GM12878 (cell line): ENCODE results near the gene SMG5. TPM values are rescaled to one million over a fixed set of nuclear protein-coding genes. Genes with fewer than 3 reads are reported as not detected.

Experiments used
- ATAC-seq: fragments of 200-7000 bp; cut with Tn5 transposase; 3 replicates; pipeline ENCODE4 v1.9.1; 2020; ENCODE audit warnings: mild to moderate bottlenecking, moderate library complexity
- BruUV-seq: library from RNA; stranded (reverse); fragments of 400-500 nt; replicated peaks from 2 replicates; lab custom pipeline; 2021; lab: Mats Ljungman, UMichigan
- CTCF ChIA-PET: fragments of 300-600 bp; sonication (Branson Sonifier 250); formaldehyde crosslinking; extraction: SDS; loops from one replicate; lab custom pipeline; 2021; ENCODE audit warnings: inconsistent platforms; lab: Yijun Ruan, JAX
- POLR2A ChIA-PET: fragments of 350-600 bp; formaldehyde crosslinking; extraction: SDS; loops from one replicate; lab custom pipeline; 2021; ENCODE audit warnings: inconsistent platforms; lab: Charles Lee
- RAD21 ChIA-PET: fragments of 300-600 bp; sonication (Branson Sonifier 250); formaldehyde crosslinking; loops from one replicate; lab custom pipeline; 2023; ENCODE audit warnings: antibody characterized with exemption; ENCODE audit not compliant: unreplicated experiment; lab: Charles Lee
- SMC1A ChIA-PET: fragments of 300-600 bp; sonication (Branson Sonifier 250); formaldehyde crosslinking; loops from one replicate; lab custom pipeline; 2023; ENCODE audit not compliant: unreplicated experiment, uncharacterized antibody; lab: Charles Lee
- DNase-seq: peaks from one replicate; pipeline ENCODE4 v3.0.0-alpha.2; 2011; ENCODE audit warnings: low read depth, low spot score
- FAIRE-seq: peaks from 3 replicates; lab custom pipeline; 2011; peaks lifted over from hg19 to GRCh38; lab: Jason Lieb, UNC
- H2AFZ ChIP-seq: 2 replicates; pipeline ENCODE4 v1.6.0; 2011; ENCODE audit warnings: low read depth, low read length, control low read depth; ENCODE audit not compliant: control insufficient read depth
- H3K27ac ChIP-seq: 2 replicates; pipeline ENCODE4 v1.5.1; 2011; ENCODE audit warnings: control low read depth; ENCODE audit not compliant: control insufficient read depth, insufficient read depth
- H3K27me3 ChIP-seq, 2 experiments: replicated peaks in 1 of 2; 2 replicates each; pipeline versions ENCODE4 v1.6.0 to v1.6.1; 2011; ENCODE audit warnings: low read length in 1 of 2; ENCODE audit not compliant: control insufficient read depth in 2 of 2, insufficient read depth in 2 of 2
- H3K36me3 ChIP-seq, 2 experiments: 2 replicates each; pipeline ENCODE4 v1.5.1; 2011; ENCODE audit warnings: low read length in 1 of 2; ENCODE audit not compliant: control insufficient read depth in 2 of 2, insufficient read depth in 2 of 2
- H3K4me1 ChIP-seq: 2 replicates; pipeline ENCODE4 v1.6.1; 2011; ENCODE audit warnings: mild to moderate bottlenecking, low read length, moderate library complexity, mixed read lengths; ENCODE audit not compliant: control insufficient read depth, insufficient read depth
- H3K4me2 ChIP-seq: 2 replicates; pipeline ENCODE4 v1.6.0; 2011; ENCODE audit warnings: control low read depth; ENCODE audit not compliant: control insufficient read depth, insufficient read depth
- H3K4me3 ChIP-seq: fragments of 200-600 bp; sonication (generic); 2 replicates; pipeline ENCODE4 v1.5.1; 2016
- H3K79me2 ChIP-seq: 2 replicates; pipeline ENCODE4 v1.6.0; 2011; ENCODE audit warnings: low read length; ENCODE audit not compliant: control insufficient read depth, insufficient read depth
- H3K9ac ChIP-seq: 2 replicates; pipeline ENCODE4 v1.8.0; 2011; ENCODE audit warnings: low read length, control low read depth, mixed read lengths; ENCODE audit not compliant: control insufficient read depth, insufficient read depth
- H3K9me3 ChIP-seq: replicated peaks from 3 replicates; pipeline ENCODE4 v1.5.1; 2011; ENCODE audit warnings: mild to moderate bottlenecking, low read length; ENCODE audit not compliant: control insufficient read depth, insufficient read depth
- H4K20me1 ChIP-seq: 2 replicates; pipeline ENCODE4 v1.6.0; 2011; ENCODE audit not compliant: control insufficient read depth, insufficient read depth
- ATF3 ChIP-seq: IDR thresholded peaks from 2 replicates; pipeline ENCODE4 v1.6.1; 2011; ENCODE audit warnings: low read depth, mild to moderate bottlenecking, low read length, moderate library complexity, borderline replicate concordance; ENCODE audit errors: extremely low read depth
- BCL11A ChIP-seq: IDR thresholded peaks from 2 replicates; pipeline ENCODE4 v1.6.1; 2011; ENCODE audit warnings: low read depth, low read length
- CBX5 ChIP-seq: sonication (generic); IDR thresholded peaks from 2 replicates; pipeline ENCODE4 v1.6.1; 2016; ENCODE audit warnings: low read depth, moderate library complexity, mild to moderate bottlenecking, inconsistent platforms
- HCFC1 ChIP-seq: fragments of 150-350 bp; IDR thresholded peaks from 2 replicates; pipeline ENCODE4 v1.6.1; 2014; ENCODE audit warnings: low read length
- JUNB ChIP-seq: IDR thresholded peaks from 2 replicates; pipeline ENCODE4 v1.6.1; 2016; ENCODE audit warnings: antibody characterized with exemption, mild to moderate bottlenecking
- NFYB ChIP-seq: IDR thresholded peaks from 2 replicates; pipeline ENCODE4 v1.6.1; 2011; ENCODE audit warnings: low read depth, mild to moderate bottlenecking, low read length, improper control_type of control experiment, moderate library complexity; ENCODE audit not compliant: insufficient read depth
- NRF1 ChIP-seq: conservative IDR thresholded peaks from 2 replicates; pipeline ENCODE4 v1.6.1; 2011; ENCODE audit warnings: mild to moderate bottlenecking, low read depth, low read length, improper control_type of control experiment
- POLR2A ChIP-seq: IDR thresholded peaks from 2 replicates; pipeline ENCODE4 v1.6.1; 2011; ENCODE audit warnings: low read depth, mild to moderate bottlenecking, low read length
- RB1 ChIP-seq: fragments of 450-650 bp; formaldehyde crosslinking; IDR thresholded peaks from 2 replicates; pipeline ENCODE4 v1.6.1; 2017; ENCODE audit warnings: mild to moderate bottlenecking, borderline replicate concordance
- RFX5 ChIP-seq: IDR thresholded peaks from 2 replicates; pipeline ENCODE4 v1.6.1; 2011; ENCODE audit warnings: low read depth, low read length, improper control_type of control experiment
- SMC3 ChIP-seq: IDR thresholded peaks from 2 replicates; pipeline ENCODE4 v1.6.1; 2011; ENCODE audit warnings: low read length, improper control_type of control experiment, borderline replicate concordance
- SUPT20H ChIP-seq: IDR thresholded peaks from 2 replicates; pipeline ENCODE4 v1.6.1; 2011; ENCODE audit warnings: low read depth, mild to moderate bottlenecking, low read length, moderate library complexity, borderline replicate concordance; ENCODE audit not compliant: control insufficient read depth
- TAF1 ChIP-seq: IDR thresholded peaks from 2 replicates; pipeline ENCODE4 v1.6.1; 2011; ENCODE audit warnings: mild to moderate bottlenecking, low read depth, low read length, borderline replicate concordance
- TCF3 ChIP-seq: IDR thresholded peaks from 2 replicates; pipeline ENCODE4 v1.6.1; 2012; ENCODE audit warnings: low read depth, mild to moderate bottlenecking, low read length, borderline replicate concordance; ENCODE audit not compliant: insufficient read depth
- ZNF384 ChIP-seq: IDR thresholded peaks from 2 replicates; pipeline ENCODE4 v1.6.1; 2012; ENCODE audit warnings: low read depth, mild to moderate bottlenecking, low read length, improper control_type of control experiment, borderline replicate concordance
- WGBS: methylation state at CpG from one replicate; pipeline ENCODE4 v1.1.6; 2016; ENCODE audit warnings: low lambda C conversion rate; ENCODE audit not compliant: insufficient replicate concordance, insufficient coverage; ENCODE audit errors: missing lambda C conversion rate; 5-methylcytosine and 5-hydroxymethylcytosine counted together
- in situ Hi-C: fragments of 300-500 bp; cut with MboI; formaldehyde crosslinking; loops from 9 replicates; pipeline ENCODE4 v1.14.3; 2018; ENCODE audit warnings: mixed read lengths
- intact Hi-C: fragments of 100-400 bp; cut with micrococcal nuclease; formaldehyde crosslinking; loops from one replicate; pipeline ENCODE4 v1.14.2; 2022; ENCODE audit not compliant: unreplicated experiment
- polyA plus RNA-seq, 11 experiments: library from polyadenylated mRNA; depleted of rRNA in 4 of 11; unstranded in 6 of 11; stranded (reverse) in 5 of 11; fragments of >200 nt; fragmentation: Nextera tagmentation in 4 of 11; fragmentation: Illumina TruSeq in 1 of 11; extraction: Ambion mirVana in 4 of 11; extraction: Trizol in 1 of 11; gene quantifications; 1 replicate in 1 of 11; 2 replicates in 10 of 11; pipeline versions ENCODE4 v1.2.1 to v1.2.3, GENCODE V29; 2011 to 2016; ENCODE audit warnings: inconsistent platforms in 2 of 11, missing spikeins in 2 of 11, low read depth in 1 of 11
- total RNA-seq, 4 experiments: library from RNA; depleted of rRNA in 3 of 4; stranded (reverse); fragments of >200 nt in 3 of 4; fragmentation: Illumina TruSeq in 1 of 4; extraction: Trizol in 1 of 4; gene quantifications; 2 replicates each; pipeline versions ENCODE4 v1.2.1 to v1.2.3, GENCODE V29; 2013 to 2021
- TF ChIP-seq, protein P1 (sequence below): fragments of 450-650 bp; formaldehyde crosslinking; IDR thresholded peaks from 2 replicates; pipeline ENCODE4 v1.4.0; 2022; ENCODE audit warnings: mild to moderate bottlenecking, moderate library complexity

Gene SMG5
- total and polyA plus RNA-seq, 10 of the 15 experiments (the other 5 are each of a cell fraction or from before 2014, with no cell fraction given): 0.76 to 61.5 (median 48.8) TPM

DNA sequence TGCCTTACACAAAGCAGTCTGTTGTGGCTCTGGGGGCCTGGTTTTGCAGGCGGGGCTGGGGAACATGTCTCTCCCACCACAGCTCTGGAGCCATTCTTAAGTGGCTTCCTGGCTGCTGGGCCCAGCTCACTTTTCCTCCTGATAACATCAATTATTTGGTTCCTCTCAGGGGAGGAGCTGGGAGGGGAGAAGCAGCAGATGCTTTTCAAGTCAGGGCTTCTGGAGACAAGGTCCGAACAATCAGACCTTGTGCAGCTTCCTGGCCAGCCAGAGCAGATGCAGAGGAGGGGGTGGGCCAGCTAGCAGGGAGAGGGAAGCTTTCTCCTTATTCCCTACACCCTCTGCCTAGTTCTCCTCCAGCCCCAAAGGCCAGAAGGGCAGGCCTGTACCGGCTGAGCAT lies 31.1 kb downstream of the SMG5 start:
- H3K36me3 ChIP-seq: peaks cover 13 to 43% of the 10 kb centered on the region in 2 experiments
- DNase-seq (no peak), FAIRE-seq (no peak)
- H3K4me2 ChIP-seq: no peak overlapping the region
- ChIA-PET RAD21 (interaction anchor here (0.6 kb wide), 1 partner anchor 127 kb away, joined by 3 read pairs; no protein-coding TSS in a partner anchor), CTCF (interaction anchor here (0.8 to 1.5 kb wide), 3 partner anchors 10 to 106 kb away, joined by 3 read pairs; no protein-coding TSS in a partner anchor), POLR2A (interaction anchor here (0.5 kb wide), 1 partner anchor 109 kb away, joined by 6 read pairs; no protein-coding TSS in a partner anchor)
- no peaks in the 10 kb centered on the region for H3K9me3 ChIP-seq
- 65% methylated on average over 3 of the region's 3 CpGs for WGBS
- H3K79me2 ChIP-seq: no peaks in the 10 kb centered on the region
- H3K27ac ChIP-seq: no peak overlapping the region
- in situ Hi-C loops: no loop called here
- no peaks in the 10 kb centered on the region for H3K4me1 ChIP-seq
- TF ChIP-seq HCFC1: no peak
- TF ChIP-seq SUPT20H: no peak
- TF ChIP-seq JUNB: no peak
- no peak for TF ChIP-seq RB1
- no peak for TF ChIP-seq POLR2A
- TF ChIP-seq NRF1: no peak
- TF ChIP-seq, all 136 proteins: peak for 0
- Histone ChIP-seq H3K27me3 (no peaks in the 10 kb centered on the region), H3K9ac (no peak overlapping the region), H3K4me3 (no peak overlapping the region), H4K20me1 (no peaks in the 10 kb centered on the region), H2AFZ (no peak overlapping the region)
- no TSS peak for BruUV-seq
- SMC1A ChIA-PET: interaction anchor here (1.2 kb wide), 1 partner anchor 23 kb away, joined by 4 read pairs; no protein-coding TSS in a partner anchor
- no peak for ATAC-seq
- intact Hi-C loops: no loop called here

DNA sequence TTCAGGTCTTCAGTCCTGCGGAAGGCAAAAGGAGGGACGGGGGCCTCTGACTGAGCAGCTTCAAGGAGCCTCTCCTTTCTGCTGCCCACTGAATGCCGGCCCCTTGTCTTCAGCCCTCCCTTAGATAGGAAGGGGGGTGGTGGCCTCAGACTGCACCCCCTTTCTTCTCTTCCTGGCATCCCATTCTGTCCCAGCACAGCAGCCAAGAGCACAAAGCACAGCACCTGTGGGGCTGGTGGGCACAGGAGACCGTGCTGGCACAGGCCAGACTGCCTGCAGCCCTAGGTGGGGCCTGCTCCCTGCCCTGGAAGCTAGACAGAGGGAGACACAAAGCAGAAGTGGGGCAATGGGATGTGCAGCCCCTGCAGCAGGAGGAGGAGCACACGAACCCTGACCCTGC lies 33.0 kb downstream of the SMG5 start:
- ChIA-PET RAD21 (no interaction called here), POLR2A (no interaction called here), SMC1A (no interaction called here), CTCF (no interaction called here)
- no peak for FAIRE-seq
- no peak overlapping the region for H2AFZ ChIP-seq
- H4K20me1 ChIP-seq: no peaks in the 10 kb centered on the region
- no peak overlapping the region for H3K9ac ChIP-seq
- ATAC-seq: no peak
- intact Hi-C loops (no loop called here), in situ Hi-C loops (no loop called here)
- H3K79me2 ChIP-seq: no peaks in the 10 kb centered on the region
- 72% methylated on average over 5 of the region's 5 CpGs for WGBS
- no peak overlapping the region for H3K4me3 ChIP-seq
- H3K4me1 ChIP-seq: peaks cover 11% of the 10 kb centered on the region
- DNase-seq: no peak
- BruUV-seq: TSS peak; percentile 64
- H3K9me3 ChIP-seq: no peaks in the 10 kb centered on the region
- H3K36me3 ChIP-seq: peaks cover 6 to 38% of the 10 kb centered on the region in 2 experiments
- H3K4me2 ChIP-seq: no peak overlapping the region
- no peak overlapping the region for H3K27ac ChIP-seq
- H3K27me3 ChIP-seq: no peaks in the 10 kb centered on the region
- TF ChIP-seq SMC3 (no peak), NFYB (no peak), CBX5 (no peak), ATF3 (no peak), BCL11A (no peak), TAF1 (no peak), RFX5 (no peak), TCF3 (no peak), ZNF384 (no peak), JUNB (no peak)
- TF ChIP-seq, protein P1, sequence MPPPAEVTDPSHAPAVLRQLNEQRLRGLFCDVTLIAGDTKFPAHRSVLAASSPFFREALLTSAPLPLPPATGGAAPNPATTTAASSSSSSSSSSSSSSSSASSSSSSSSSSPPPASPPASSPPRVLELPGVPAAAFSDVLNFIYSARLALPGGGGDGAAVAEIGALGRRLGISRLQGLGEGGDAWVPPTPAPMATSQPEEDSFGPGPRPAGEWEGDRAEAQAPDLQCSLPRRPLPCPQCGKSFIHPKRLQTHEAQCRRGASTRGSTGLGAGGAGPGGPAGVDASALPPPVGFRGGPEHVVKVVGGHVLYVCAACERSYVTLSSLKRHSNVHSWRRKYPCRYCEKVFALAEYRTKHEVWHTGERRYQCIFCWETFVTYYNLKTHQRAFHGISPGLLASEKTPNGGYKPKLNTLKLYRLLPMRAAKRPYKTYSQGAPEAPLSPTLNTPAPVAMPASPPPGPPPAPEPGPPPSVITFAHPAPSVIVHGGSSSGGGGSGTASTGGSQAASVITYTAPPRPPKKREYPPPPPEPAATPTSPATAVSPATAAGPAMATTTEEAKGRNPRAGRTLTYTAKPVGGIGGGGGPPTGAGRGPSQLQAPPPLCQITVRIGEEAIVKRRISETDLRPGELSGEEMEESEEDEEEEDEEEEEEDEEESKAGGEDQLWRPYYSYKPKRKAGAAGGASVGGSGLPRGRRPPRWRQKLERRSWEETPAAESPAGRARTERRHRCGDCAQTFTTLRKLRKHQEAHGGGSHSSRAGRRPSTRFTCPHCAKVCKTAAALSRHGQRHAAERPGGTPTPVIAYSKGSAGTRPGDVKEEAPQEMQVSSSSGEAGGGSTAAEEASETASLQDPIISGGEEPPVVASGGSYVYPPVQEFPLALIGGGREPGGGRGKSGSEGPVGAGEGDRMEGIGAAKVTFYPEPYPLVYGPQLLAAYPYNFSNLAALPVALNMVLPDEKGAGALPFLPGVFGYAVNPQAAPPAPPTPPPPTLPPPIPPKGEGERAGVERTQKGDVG: no peak
